ENCODE data around the gene ZNF552.
A peak's percentile ranks its signal among the peaks of the same experiment; 100 is the strongest.

The ZNF552 gene

GRCh38 chr19:57776764-57777296 is 37.9 kb downstream of the ZNF552 start:
- DNase-seq (ENCODE audit: low read depth): no peak

DNA sequence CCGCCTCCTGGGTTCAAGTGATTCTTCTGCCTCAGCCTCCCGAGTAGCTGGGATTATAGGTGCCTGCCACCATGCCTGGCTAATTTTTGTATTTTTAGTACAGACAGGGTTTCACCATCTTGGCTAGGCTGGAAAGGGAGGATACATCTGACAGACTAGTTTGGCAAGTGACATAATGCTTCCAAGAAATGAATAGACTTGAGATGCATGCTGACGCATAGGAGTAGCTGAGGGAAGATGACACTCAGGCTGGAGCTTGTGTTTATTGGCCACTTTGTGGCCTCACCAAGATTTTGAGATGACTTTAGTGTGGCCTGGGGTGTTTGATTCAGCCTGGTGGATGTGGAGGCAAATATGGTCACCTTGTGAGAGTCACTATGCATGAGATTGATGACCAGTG is 41.2 kb downstream of the ZNF552 start:
- DNase-seq (ENCODE audit: low read depth): no peak

DNA sequence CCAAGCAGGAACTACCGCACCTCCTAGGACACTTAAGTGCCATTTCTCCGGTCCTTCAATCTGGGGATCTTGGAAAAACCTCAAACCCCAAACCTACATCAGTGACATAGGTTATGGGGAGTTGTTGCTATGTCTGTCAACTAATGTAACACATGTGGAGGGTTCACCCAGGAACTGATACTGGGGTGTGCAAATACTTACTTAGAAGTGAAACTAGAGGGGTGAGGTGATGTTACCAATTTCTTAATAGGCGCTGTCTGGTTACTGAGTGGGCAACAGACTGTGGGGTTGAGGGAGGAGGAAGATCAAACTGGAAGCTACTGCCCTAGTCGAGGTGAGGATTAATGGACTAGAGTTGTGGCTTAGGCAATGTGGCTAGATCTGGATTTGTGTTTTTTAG is 43.3 kb downstream of the ZNF552 start:
- DNase-seq (ENCODE audit: low read depth): no peak

DNA sequence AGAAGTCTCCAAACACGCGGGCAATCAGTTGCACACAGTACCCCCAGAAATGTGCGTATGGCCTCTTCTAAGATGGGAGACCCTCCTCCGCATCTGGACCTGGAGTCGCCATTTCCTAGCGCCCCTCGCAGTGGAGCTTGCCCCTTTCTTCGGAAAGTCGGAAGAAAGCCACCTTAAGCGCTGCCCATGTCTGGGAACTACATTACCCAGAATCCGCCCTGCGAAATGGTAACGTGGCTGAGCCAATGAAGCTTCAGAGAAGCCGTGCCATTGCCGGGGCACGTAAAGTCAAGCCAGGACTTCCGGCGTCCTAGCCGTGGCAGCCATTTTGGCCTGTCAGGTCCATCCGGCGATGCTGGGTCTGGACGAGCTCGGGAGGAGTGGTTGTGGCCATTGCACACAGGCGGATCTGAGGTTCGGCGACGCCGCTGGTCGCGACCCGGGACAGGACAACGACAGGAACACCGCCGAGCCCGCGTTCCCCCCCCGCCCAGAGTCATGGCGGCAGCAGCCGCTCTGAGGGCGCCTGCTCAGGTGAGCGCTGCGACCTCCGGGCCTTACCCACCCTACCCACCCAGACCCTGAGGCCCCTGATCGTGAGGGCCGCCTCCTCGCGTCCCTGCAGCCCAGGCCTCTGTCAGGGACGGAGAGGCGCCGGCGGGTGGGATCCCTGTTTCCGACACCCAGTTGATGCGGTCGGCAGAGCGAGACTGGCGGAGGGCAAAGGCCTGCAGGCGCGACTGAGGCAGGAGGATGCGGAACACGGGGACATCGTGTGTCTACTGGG is 45.2 kb downstream of the ZNF552 start, which contains the start of gene ZNF586:
Gene ZNF586, plus strand, starts transcription at position 332 of the 787 bp plus-strand sequence. Its CDS starts 167 bp downstream, at position 499.
- peak; percentile 77 for DNase-seq (ENCODE audit: low read depth)

DNA sequence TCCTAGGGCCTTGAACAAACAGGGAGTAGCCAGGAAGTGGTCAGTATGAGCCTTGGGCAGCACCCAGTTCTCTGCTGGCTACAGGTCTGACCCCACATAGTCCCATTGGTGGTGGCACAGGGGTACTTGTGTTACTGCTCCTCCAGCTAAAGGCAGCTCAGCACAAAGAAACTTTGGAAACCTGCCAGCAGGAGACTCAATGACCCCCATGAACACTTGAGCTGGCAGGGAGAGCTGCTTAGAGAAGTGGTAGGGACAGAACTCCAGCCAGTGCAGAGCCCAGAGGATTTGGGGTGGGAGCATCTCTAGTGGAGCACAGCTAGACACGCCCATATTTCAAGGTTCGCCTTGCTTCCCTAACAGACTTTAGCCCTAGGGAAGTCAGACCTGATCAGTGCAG is 55.6 kb downstream of the ZNF552 start:
- no peak for DNase-seq (ENCODE audit: low read depth)

- DNase-seq (ENCODE audit: low read depth): no peak
These were observed 56.8 kb downstream of the ZNF552 start for GRCh38 chr19:57757941-57758340.

Data from stimulated activated CD4-positive, alpha-beta T cell treated with anti-CD3 and anti-CD28 coated beads, Interleukin-2, amount 100 ng/mL, for 4 hours (primary cell).